DOHH2 (cell line): ENCODE data around the gene ADRA1B.

ENCODE experiments used
- CTCF ChIP-seq: fragments of 200-600 bp; sonication (generic); IDR thresholded peaks from one replicate; pipeline ENCODE4 v1.5.1; 2014; ENCODE audit warnings: antibody characterized with exemption, mild to moderate bottlenecking, low read depth, low read length; ENCODE audit not compliant: poor library complexity, severe bottlenecking
- EZH2phosphoT487 ChIP-seq: fragments of 200-600 bp; sonication (generic); IDR thresholded peaks from 2 replicates; pipeline ENCODE4 v1.6.1; 2017; ENCODE audit warnings: borderline replicate concordance, mild to moderate bottlenecking, antibody characterized with exemption, low read length, moderate library complexity, mixed read lengths

GRCh38 chr5:159943326-159943725, 27.0 kb downstream of the ADRA1B start:
- no peak for TF ChIP-seq CTCF
- TF ChIP-seq EZH2phosphoT487: no peak
